Breast epithelium (tissue), 3 donors: ENCODE data around the gene ITGA2B.

Source experiments
- CTCF ChIP-seq, 3 donors: fragments of 450-650 bp; IDR thresholded peaks; one replicate each; pipeline ENCODE4 v1.5.1; 2016 to 2017; ENCODE audit warnings: antibody characterized with exemption in 3 of 3, mild to moderate bottlenecking in 3 of 3, moderate library complexity in 3 of 3
- POLR2A ChIP-seq: fragments of 450-650 bp; IDR thresholded peaks from one replicate; pipeline ENCODE4 v1.6.1; 2016; ENCODE audit warnings: antibody characterized with exemption, mild to moderate bottlenecking, moderate library complexity
- POLR2AphosphoS5 ChIP-seq, 3 donors: sonication (generic); formaldehyde crosslinking; IDR thresholded peaks; one replicate each; pipeline ENCODE4 v1.6.1; 2017; ENCODE audit warnings: antibody characterized with exemption in 3 of 3

GRCh38 chr17:44353672-44354331 is 35.6 kb downstream of the ITGA2B start:
- TF ChIP-seq CTCF (IDR thresholded peaks at IDR 0.05) (no peak), POLR2A (no peak), POLR2AphosphoS5 (IDR thresholded peaks at IDR 0.05) (no peak)
